ENCODE results near the gene LRRC8A. TPM values are rescaled to one million over a fixed set of nuclear protein-coding genes. Genes with fewer than 3 reads are reported as not detected.
"Not testable (repeated sequence)": the region's sequence is repeated elsewhere in the genome, so short reads cannot be mapped to it uniquely, and the experiment has no call there.

LRRC8A gene
- total RNA-seq, 1 donor from 2014 or later = 28.4 TPM

GRCh38 chr9:128851779-128852600, 29.9 kb upstream of the LRRC8A start:
- peaks cover 18% of the 10 kb centered on the region for H3K36me3 Mint-ChIP-seq (ENCODE audit: low read depth)
- peaks cover 14% of the 10 kb centered on the region for H3K9me3 Mint-ChIP-seq
- H3K4me1 Mint-ChIP-seq; H3K27ac Mint-ChIP-seq; H3K4me3 Mint-ChIP-seq; H3K27me3 Mint-ChIP-seq; intact Hi-C loops (cut with micrococcal nuclease): not testable (repeated sequence)
- DNase-seq = peak; percentile 79

GRCh38 chr9:128852646-128853045, 29.3 kb upstream of the LRRC8A start:
- H3K27ac Mint-ChIP-seq; DNase-seq; H3K4me3 Mint-ChIP-seq; H3K4me1 Mint-ChIP-seq; H3K27me3 Mint-ChIP-seq; intact Hi-C loops (cut with micrococcal nuclease): not testable (repeated sequence)
- Mint-ChIP-seq H3K36me3 (ENCODE audit: low read depth) (peaks cover 17% of the 10 kb centered on the region), H3K9me3 (peaks cover 14% of the 10 kb centered on the region)

- H3K36me3 Mint-ChIP-seq (ENCODE audit: low read depth) = peaks cover 12% of the 10 kb centered on the region
- intact Hi-C loops (cut with micrococcal nuclease); H3K4me1 Mint-ChIP-seq; H3K4me3 Mint-ChIP-seq; DNase-seq; H3K27ac Mint-ChIP-seq; H3K27me3 Mint-ChIP-seq: not testable (repeated sequence)
- peaks cover 14% of the 10 kb centered on the region for H3K9me3 Mint-ChIP-seq
Observed at GRCh38 chr9:128854454-128854853, 27.5 kb upstream of the LRRC8A start.

GRCh38 chr9:128858476-128858875, 23.5 kb upstream of the LRRC8A start:
- intact Hi-C loops (cut with micrococcal nuclease); DNase-seq; H3K4me3 Mint-ChIP-seq; H3K27ac Mint-ChIP-seq; H3K27me3 Mint-ChIP-seq; H3K36me3 Mint-ChIP-seq (ENCODE audit: low read depth); H3K4me1 Mint-ChIP-seq; H3K9me3 Mint-ChIP-seq: not testable (repeated sequence)

GRCh38 chr9:128860937-128861336, 21.0 kb upstream of the LRRC8A start:
- no peaks in the 10 kb centered on the region for H3K36me3 Mint-ChIP-seq (ENCODE audit: low read depth)
- DNase-seq = no peak
- no peaks in the 10 kb centered on the region for H3K9me3 Mint-ChIP-seq
- intact Hi-C loops (cut with micrococcal nuclease) = no loop called here
- H3K27ac Mint-ChIP-seq = no peak overlapping the region
- peaks cover 6% of the 10 kb centered on the region for H3K4me1 Mint-ChIP-seq
- H3K4me3 Mint-ChIP-seq = no peak overlapping the region
- no peaks in the 10 kb centered on the region for H3K27me3 Mint-ChIP-seq

- H3K4me1 Mint-ChIP-seq = peaks cover 6% of the 10 kb centered on the region
- no peak overlapping the region for H3K27ac Mint-ChIP-seq
- DNase-seq = no peak
- H3K9me3 Mint-ChIP-seq = no peaks in the 10 kb centered on the region
- no peaks in the 10 kb centered on the region for H3K36me3 Mint-ChIP-seq (ENCODE audit: low read depth)
- H3K27me3 Mint-ChIP-seq = no peaks in the 10 kb centered on the region
- intact Hi-C loops (cut with micrococcal nuclease) = no loop called here
- no peak overlapping the region for H3K4me3 Mint-ChIP-seq
Observed at GRCh38 chr9:128861501-128861900, 20.4 kb upstream of the LRRC8A start.

GRCh38 chr9:128862401-128862851, 19.5 kb upstream of the LRRC8A start:
- Mint-ChIP-seq H3K9me3 (no peaks in the 10 kb centered on the region), H3K27ac (no peak overlapping the region), H3K4me3 (no peak overlapping the region), H3K36me3 (ENCODE audit: low read depth) (no peaks in the 10 kb centered on the region), H3K4me1 (peaks cover 6% of the 10 kb centered on the region), H3K27me3 (no peaks in the 10 kb centered on the region)
- intact Hi-C loops (cut with micrococcal nuclease) = no loop called here
- no peak for DNase-seq

GRCh38 chr9:128863647-128864046, 18.3 kb upstream of the LRRC8A start:
- peak overlapping the region; percentile 51 for H3K27ac Mint-ChIP-seq
- intact Hi-C loops (cut with micrococcal nuclease) = loop anchor here (1.0 kb wide), 1 partner anchor 65 kb away; no protein-coding TSS in a partner anchor
- DNase-seq = peak; percentile 96
- H3K36me3 Mint-ChIP-seq (ENCODE audit: low read depth) = no peaks in the 10 kb centered on the region
- H3K4me1 Mint-ChIP-seq = peaks cover 6% of the 10 kb centered on the region
- no peaks in the 10 kb centered on the region for H3K9me3 Mint-ChIP-seq
- H3K27me3 Mint-ChIP-seq = no peaks in the 10 kb centered on the region
- no peak overlapping the region for H3K4me3 Mint-ChIP-seq

GRCh38 chr9:128870128-128870940, 11.6 kb upstream of the LRRC8A start:
- intact Hi-C loops (cut with micrococcal nuclease) = no loop called here
- Mint-ChIP-seq H3K27me3 (no peaks in the 10 kb centered on the region), H3K27ac (no peak overlapping the region), H3K9me3 (no peaks in the 10 kb centered on the region), H3K4me3 (no peak overlapping the region), H3K36me3 (ENCODE audit: low read depth) (peaks cover 13% of the 10 kb centered on the region), H3K4me1 (peaks cover 4% of the 10 kb centered on the region)
- no peak for DNase-seq

- H3K27me3 Mint-ChIP-seq; DNase-seq; H3K4me3 Mint-ChIP-seq; H3K4me1 Mint-ChIP-seq; H3K27ac Mint-ChIP-seq; intact Hi-C loops (cut with micrococcal nuclease); H3K9me3 Mint-ChIP-seq: not testable (repeated sequence)
- H3K36me3 Mint-ChIP-seq (ENCODE audit: low read depth) = peaks cover 13% of the 10 kb centered on the region
Observed at GRCh38 chr9:128870941-128871265, 11.0 kb upstream of the LRRC8A start.

- no peak overlapping the region for H3K4me3 Mint-ChIP-seq
- H3K36me3 Mint-ChIP-seq (ENCODE audit: low read depth) = peaks cover 6% of the 10 kb centered on the region
- intact Hi-C loops (cut with micrococcal nuclease) = no loop called here
- peaks cover 23% of the 10 kb centered on the region for H3K4me1 Mint-ChIP-seq
- no peaks in the 10 kb centered on the region for H3K9me3 Mint-ChIP-seq
- no peak for DNase-seq
- no peak overlapping the region for H3K27ac Mint-ChIP-seq
- no peaks in the 10 kb centered on the region for H3K27me3 Mint-ChIP-seq
Observed at GRCh38 chr9:128877852-128878251, 4.1 kb upstream of the LRRC8A start.

GRCh38 chr9:128882677-128883603, 1.0 kb downstream of the LRRC8A start:
- Mint-ChIP-seq H3K27ac (peak overlapping the region; percentile 85), H3K36me3 (ENCODE audit: low read depth) (peaks cover 22% of the 10 kb centered on the region), H3K9me3 (no peaks in the 10 kb centered on the region), H3K27me3 (no peaks in the 10 kb centered on the region), H3K4me3 (peak overlapping the region; percentile 97), H3K4me1 (peaks cover 47% of the 10 kb centered on the region)
- DNase-seq = peak; percentile 72
- intact Hi-C loops (cut with micrococcal nuclease) = loop anchor here (1.0 to 5.0 kb wide), 8 partner anchors 19 to 560 kb away; partner anchors contain the start of genes COQ4, DOLPP1, DYNC2I2 and ENDOG

GRCh38 chr9:128884164-128884563, 2.2 kb downstream of the LRRC8A start:
- no peak for DNase-seq
- peaks cover 31% of the 10 kb centered on the region for H3K36me3 Mint-ChIP-seq (ENCODE audit: low read depth)
- intact Hi-C loops (cut with micrococcal nuclease) = loop anchor here (5.0 kb wide), 2 partner anchors 198 to 512 kb away; partner anchors contain the start of genes DOLPP1 and URM1
- H3K27me3 Mint-ChIP-seq = no peaks in the 10 kb centered on the region
- H3K27ac Mint-ChIP-seq = peak overlapping the region; percentile 45
- peak overlapping the region; percentile 97 for H3K4me3 Mint-ChIP-seq
- H3K4me1 Mint-ChIP-seq = peaks cover 51% of the 10 kb centered on the region
- H3K9me3 Mint-ChIP-seq = no peaks in the 10 kb centered on the region
